Measurements from ENCODE around the gene RYR2. TPM values are rescaled to one million over a fixed set of nuclear protein-coding genes. Genes with fewer than 3 reads are reported as not detected.

RYR2 gene
- total and polyA plus RNA-seq, 2 of the 8 experiments (the other 6 are each of a cell fraction or from before 2014, with no cell fraction given) = 1.3 to 4.4 TPM

DNA sequence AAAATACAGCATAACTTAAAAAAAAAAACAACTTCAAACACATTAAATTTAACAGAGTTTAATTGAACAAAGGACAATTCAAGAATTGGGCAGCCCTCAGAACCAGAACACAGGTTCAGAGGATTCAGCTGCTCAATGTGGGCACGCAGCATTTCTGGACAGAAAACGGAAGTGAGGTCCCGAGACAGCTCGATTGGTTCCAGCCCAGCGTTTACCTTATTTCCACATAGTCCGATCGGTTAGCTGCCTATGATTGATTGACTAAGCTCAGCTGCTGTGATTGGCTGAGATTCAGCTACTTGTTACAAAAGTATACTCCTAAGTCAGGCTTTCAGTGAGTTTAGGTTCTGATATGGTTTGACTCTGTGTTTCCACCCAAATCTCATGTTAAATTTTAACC, 815.5 kb downstream of the RYR2 start (continued):
- TF ChIP-seq SP2 (IDR thresholded peaks at IDR 0.05; ENCODE audit: low read length) = no peak
